Measurements from ENCODE around the gene OR51E1. TPM values are rescaled to one million over a fixed set of nuclear protein-coding genes. Genes with fewer than 3 reads are reported as not detected.

Gene OR51E1, protein sequence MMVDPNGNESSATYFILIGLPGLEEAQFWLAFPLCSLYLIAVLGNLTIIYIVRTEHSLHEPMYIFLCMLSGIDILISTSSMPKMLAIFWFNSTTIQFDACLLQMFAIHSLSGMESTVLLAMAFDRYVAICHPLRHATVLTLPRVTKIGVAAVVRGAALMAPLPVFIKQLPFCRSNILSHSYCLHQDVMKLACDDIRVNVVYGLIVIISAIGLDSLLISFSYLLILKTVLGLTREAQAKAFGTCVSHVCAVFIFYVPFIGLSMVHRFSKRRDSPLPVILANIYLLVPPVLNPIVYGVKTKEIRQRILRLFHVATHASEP
- total RNA-seq, result not detected in 2 replicates

DNA sequence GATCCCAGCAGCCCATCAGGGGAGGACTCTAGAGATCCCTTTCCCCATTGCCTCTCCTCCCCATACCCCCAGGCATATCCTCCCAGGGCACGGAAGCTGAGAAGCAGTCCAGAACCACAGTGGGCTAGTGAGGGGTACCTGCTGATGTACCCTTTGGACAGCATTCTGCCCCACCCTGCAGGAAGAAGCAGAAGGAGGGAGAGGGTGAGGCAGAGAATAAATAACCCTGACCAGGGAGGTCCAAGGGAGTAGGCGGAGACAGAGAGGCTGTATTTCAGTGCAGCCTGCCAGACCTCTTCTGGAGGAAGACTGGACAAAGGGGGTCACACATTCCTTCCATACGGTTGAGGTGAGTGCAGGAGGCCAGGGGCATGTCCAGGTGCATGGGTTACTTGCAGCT lies at the start of gene OR51E1:
OR51E1 (plus strand) TSS at position 301 of the 400 bp plus-strand sequence. CDS start 8,545 bp downstream, outside the sequence.

DNA sequence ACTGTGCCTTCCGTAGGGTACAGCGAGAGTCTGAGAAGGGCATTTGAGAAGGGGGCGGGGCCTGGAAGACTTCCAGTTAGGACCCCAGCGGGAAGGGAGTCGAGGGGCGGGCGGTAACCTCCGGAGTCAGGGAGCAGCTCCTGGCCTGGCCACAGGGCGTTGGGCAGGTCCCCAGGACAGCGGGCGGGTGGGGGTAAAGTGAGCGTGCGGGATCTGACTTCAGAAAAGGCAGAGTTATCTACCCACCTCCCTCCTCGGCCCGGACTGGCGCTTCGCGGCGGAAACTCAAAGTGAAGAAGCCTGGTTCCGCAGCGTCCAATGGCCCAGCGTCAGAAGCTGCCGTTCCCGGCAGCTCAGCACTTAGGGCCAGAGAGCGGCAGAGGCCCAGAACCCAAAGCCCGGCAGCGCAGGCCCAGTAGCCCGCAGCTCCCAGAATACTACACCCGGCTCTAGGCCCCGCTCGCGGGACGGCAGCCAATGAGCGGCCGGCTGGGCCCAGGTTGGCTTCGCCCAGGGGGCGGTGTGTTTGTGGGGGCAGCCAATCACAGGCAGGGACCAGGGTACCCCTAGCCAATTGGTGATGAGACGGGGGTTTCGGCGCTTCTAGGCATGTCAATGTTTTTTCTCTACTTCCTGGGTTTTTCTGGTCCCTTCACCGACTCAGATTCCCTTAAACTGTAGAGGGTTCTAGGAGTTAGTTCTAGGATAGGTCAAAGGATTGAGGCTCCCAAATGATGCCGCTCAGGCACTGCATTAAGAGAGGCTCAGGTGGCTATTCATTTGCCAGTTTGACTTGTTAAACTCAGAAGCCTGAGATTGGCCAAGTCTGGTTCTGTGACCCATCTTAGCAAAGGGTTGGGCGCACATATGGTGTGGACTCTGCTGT lies 35.8 kb upstream of the OR51E1 start, which contains the start of gene TRIM68:
TRIM68 (minus strand) TSS at position 451 of the 886 bp plus-strand sequence. CDS start 2,727 bp downstream, outside the sequence.

DNA sequence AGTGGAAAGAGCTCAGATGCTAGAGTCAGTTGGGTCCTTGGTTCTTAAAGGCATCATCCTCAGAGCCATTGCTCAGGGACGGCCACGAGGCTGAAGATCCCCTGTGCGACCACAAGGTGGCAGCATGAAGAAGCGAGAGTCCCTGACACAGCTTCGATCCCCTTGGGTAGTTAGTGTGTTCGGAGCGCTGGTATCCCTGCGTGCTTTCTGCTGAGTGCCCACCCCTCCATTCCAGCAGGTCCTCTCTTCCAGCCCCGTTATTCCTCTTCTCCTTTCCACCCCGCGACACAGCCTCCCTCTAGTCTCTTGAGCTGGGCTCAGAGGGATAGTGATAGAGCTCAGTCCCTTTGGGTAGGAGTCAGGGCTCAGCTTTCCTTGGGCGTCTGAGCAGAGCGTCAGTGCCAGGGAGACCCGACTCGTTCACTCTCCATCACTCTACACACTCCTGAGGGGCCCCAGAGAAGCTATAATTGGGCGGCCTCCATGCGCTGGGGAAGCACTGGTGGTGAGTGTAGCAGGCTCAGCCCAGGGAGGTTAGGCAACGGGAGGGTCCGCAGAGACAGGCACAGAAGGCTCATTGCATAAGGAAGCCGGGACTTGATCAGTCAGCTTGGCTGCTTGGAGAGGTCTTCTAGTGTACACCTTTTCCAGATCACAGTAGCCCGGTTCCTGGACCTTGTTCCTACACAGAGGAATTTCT lies 6.7 kb upstream of the OR51E1 start, which contains the start of gene OR51D1:
OR51D1 (plus strand) TSS at position 516 of the 700 bp plus-strand sequence. CDS start 2,314 bp downstream, outside the sequence.

DNA sequence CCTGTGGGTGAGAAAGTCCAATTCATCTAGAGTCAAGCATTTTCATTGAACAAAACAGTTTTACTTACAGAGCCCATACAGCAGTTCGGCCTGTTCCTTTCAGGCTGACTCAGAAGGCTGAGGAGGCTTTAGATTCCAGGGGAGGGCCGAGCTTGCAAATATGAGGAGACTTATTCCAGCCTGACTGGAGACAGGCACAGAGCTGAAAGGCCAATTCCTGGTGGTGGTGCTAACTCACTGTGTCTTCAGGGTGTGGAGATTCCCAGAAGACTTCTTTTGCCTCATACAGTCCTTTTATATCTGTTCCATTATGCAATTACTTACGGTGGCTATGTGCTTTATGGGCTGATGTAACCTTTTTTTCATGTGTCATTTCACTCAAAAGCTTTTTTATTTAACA lies 53.8 kb downstream of the OR51E1 start, which contains the start of gene OR51E2:
OR51E2 (minus strand) TSS at position 269 of the 400 bp plus-strand sequence. CDS start 15,142 bp downstream, outside the sequence.

GRCh38 chr11:4704054-4704789 lies 60.4 kb downstream of the OR51E1 start, which contains the start of gene MMP26:
Gene MMP26, plus strand, starts transcription at chr11:4704784.

Other genes with a start within 250 kb of the OR51E1 start
- not detected in 2 replicates for gene OR52K2, start 194.7 kb upstream of the OR51E1 start, total RNA-seq
- not detected in 2 replicates for gene OR52K1, start 161.3 kb upstream of the OR51E1 start, total RNA-seq
- gene OR52M1, start 98.8 kb upstream of the OR51E1 start, total RNA-seq, result not detected in 2 replicates
- gene OR52I2, start 62.2 kb upstream of the OR51E1 start, total RNA-seq, result not detected in 2 replicates
- not detected in 2 replicates for gene OR52I1, start 49.9 kb upstream of the OR51E1 start, total RNA-seq
- 13.9 and 15.4 TPM in 2 replicates for gene TRIM68, start 35.8 kb upstream of the OR51E1 start, total RNA-seq
- not detected in 2 replicates for gene OR51D1, start 6.5 kb upstream of the OR51E1 start, total RNA-seq
- gene OR51E2, start 53.9 kb downstream of the OR51E1 start, total RNA-seq, result not detected in 2 replicates
- not detected in 2 replicates for gene MMP26, start 60.8 kb downstream of the OR51E1 start, total RNA-seq
- not detected in 2 replicates for gene OR51F1, start 126.0 kb downstream of the OR51E1 start, total RNA-seq
- gene OR52R1, start 160.4 kb downstream of the OR51E1 start, total RNA-seq, result not detected in 2 replicates
- gene OR51F2, start 177.3 kb downstream of the OR51E1 start, total RNA-seq, result not detected in 2 replicates
- gene OR51S1, start 205.2 kb downstream of the OR51E1 start, total RNA-seq, result not detected in 2 replicates
- gene OR51T1, start 237.9 kb downstream of the OR51E1 start, total RNA-seq, result not detected in 2 replicates